SK-N-SH (cell line): ENCODE results near the gene GAS7. TPM values are rescaled to one million over a fixed set of nuclear protein-coding genes. Genes with fewer than 3 reads are reported as not detected.

Experiments used
- CTCF ChIA-PET: fragments of 300-600, 350-600 bp; formaldehyde crosslinking; extraction: SDS; loops from one replicate; lab custom pipeline; 2021; lab: Yijun Ruan, JAX
- POLR2A ChIA-PET: fragments of 350-600 bp; sonication (Branson Sonifier 250); formaldehyde crosslinking; extraction: SDS; loops from one replicate; lab custom pipeline; 2020; ENCODE audit warnings: antibody characterized with exemption, inconsistent platforms; lab: Yijun Ruan, JAX
- DNase-seq: peaks from one replicate; pipeline ENCODE4 v3.0.0; 2012
- H2AFZ ChIP-seq: fragments of 200-600 bp; sonication (generic); 2 replicates; pipeline ENCODE4 v1.8.1; 2016; ENCODE audit warnings: antibody characterized with exemption, mild to moderate bottlenecking, low read depth
- H3F3A ChIP-seq: fragments of 200-600 bp; sonication (generic); replicated peaks from 2 replicates; pipeline ENCODE3; 2016; ENCODE audit warnings: antibody characterized with exemption, mild to moderate bottlenecking; ENCODE audit not compliant: insufficient read depth
- H3K27ac ChIP-seq, 2 experiments: fragments of 200-500 bp in 1 of 2; fragments of 200-600 bp in 1 of 2; sonication (Bioruptor generic) in 1 of 2; sonication (generic), shearing (Covaris generic) in 1 of 2; 2 replicates each; pipeline versions ENCODE4 v1.5.1 to v1.6.1; 2014 to 2016; ENCODE audit warnings: low read depth in 2 of 2, inconsistent platforms in 1 of 2, low read length in 1 of 2, mild to moderate bottlenecking in 1 of 2, mixed read lengths in 1 of 2
- H3K27me3 ChIP-seq: fragments of 200-600 bp; sonication (generic), shearing (Covaris generic); 2 replicates; pipeline ENCODE4 v1.6.1; 2016; ENCODE audit warnings: mixed run types; ENCODE audit not compliant: insufficient read depth
- H3K36me3 ChIP-seq, 2 experiments: fragments of 200-500 bp in 1 of 2; fragments of 200-600 bp in 1 of 2; sonication (Bioruptor generic) in 1 of 2; sonication (generic) in 1 of 2; replicated peaks in 1 of 2; 2 replicates each; pipeline versions ENCODE3 to v1.5.1; 2014 to 2016; ENCODE audit warnings: low read length in 1 of 2, mild to moderate bottlenecking in 1 of 2; ENCODE audit not compliant: insufficient read depth in 2 of 2, control insufficient read depth in 1 of 2
- H3K4me1 ChIP-seq, 2 experiments: fragments of 200-500 bp in 1 of 2; fragments of 200-600 bp in 1 of 2; sonication (Bioruptor generic) in 1 of 2; sonication (generic), shearing (Covaris generic) in 1 of 2; 2 replicates each; pipeline versions ENCODE4 v1.5.1 to v1.6.1; 2014 to 2016; ENCODE audit warnings: low read depth in 1 of 2, low read length in 1 of 2, mixed run types in 1 of 2; ENCODE audit not compliant: insufficient read depth in 2 of 2, control insufficient read depth in 1 of 2
- H3K4me2 ChIP-seq: fragments of 200-600 bp; sonication (generic), shearing (Covaris generic); 2 replicates; pipeline ENCODE4 v1.6.1; 2017; ENCODE audit warnings: mixed run types
- H3K4me3 ChIP-seq, 2 experiments: fragments of 200-500 bp in 1 of 2; fragments of 200-600 bp in 1 of 2; sonication (Bioruptor generic) in 1 of 2; sonication (generic), shearing (Covaris generic) in 1 of 2; 2 replicates each; pipeline versions ENCODE4 v1.5.1 to v1.8.1; 2014 to 2016; ENCODE audit warnings: low read depth in 2 of 2, inconsistent platforms in 1 of 2, low read length in 1 of 2, mild to moderate bottlenecking in 1 of 2, mixed read lengths in 1 of 2, moderate library complexity in 1 of 2
- H3K79me2 ChIP-seq: fragments of 200-600 bp; sonication (generic); 2 replicates; pipeline ENCODE4 v1.8.1; 2017; ENCODE audit warnings: mild to moderate bottlenecking; ENCODE audit not compliant: insufficient read depth
- H3K9ac ChIP-seq: fragments of 200-600 bp; sonication (generic); 2 replicates; pipeline ENCODE4 v1.6.1; 2017; ENCODE audit warnings: mixed run types
- H3K9me2 ChIP-seq: fragments of 200-600 bp; sonication (generic); 2 replicates; pipeline ENCODE4 v1.6.1; 2017; ENCODE audit warnings: mixed run types
- H3K9me3 ChIP-seq: fragments of 200-600 bp; sonication (generic); 2 replicates; pipeline ENCODE4 v1.6.1; 2017; ENCODE audit warnings: mixed run types, mild to moderate bottlenecking, moderate library complexity
- H4K20me1 ChIP-seq: fragments of 200-600 bp; sonication (generic); 2 replicates; pipeline ENCODE4 v1.6.1; 2017; ENCODE audit warnings: mild to moderate bottlenecking, mixed run types; ENCODE audit not compliant: insufficient read depth
- ELF1 ChIP-seq: IDR thresholded peaks from 2 replicates; pipeline ENCODE4 v1.4.0; 2012
- EP300 ChIP-seq, 2 experiments: IDR thresholded peaks; 2 replicates each; pipeline versions ENCODE4 v1.4.0 to v1.6.1; 2012; ENCODE audit warnings: borderline replicate concordance in 1 of 2, low read depth in 1 of 2, low read length in 1 of 2
- FOSL2 ChIP-seq: IDR thresholded peaks from 2 replicates; pipeline ENCODE4 v1.4.0; 2012; ENCODE audit warnings: low read depth, mild to moderate bottlenecking, moderate library complexity, borderline replicate concordance
- FOXJ3 ChIP-seq: sonication (generic); formaldehyde crosslinking; IDR thresholded peaks from 2 replicates; pipeline ENCODE4 v1.5.1; 2020; ENCODE audit warnings: mild to moderate bottlenecking, missing genetic modification reagents
- GABPA ChIP-seq: IDR thresholded peaks from 2 replicates; pipeline ENCODE4 v1.4.0; 2012; ENCODE audit warnings: low read depth, mild to moderate bottlenecking
- GATA2 ChIP-seq: sonication (generic); formaldehyde crosslinking; IDR thresholded peaks from 2 replicates; pipeline ENCODE4 v1.5.0; 2020; ENCODE audit warnings: mild to moderate bottlenecking, missing genetic modification reagents
- JUND ChIP-seq: IDR thresholded peaks from 2 replicates; pipeline ENCODE4 v1.4.0; 2012
- MEF2A ChIP-seq: IDR thresholded peaks from 2 replicates; pipeline ENCODE4 v1.4.0; 2012; ENCODE audit warnings: low read depth, borderline replicate concordance
- MXI1 ChIP-seq: IDR thresholded peaks from 2 replicates; pipeline ENCODE4 v1.6.1; 2012; ENCODE audit warnings: mild to moderate bottlenecking, low read depth, low read length, improper control_type of control experiment
- NRF1 ChIP-seq: IDR thresholded peaks from 2 replicates; pipeline ENCODE4 v1.6.1; 2012; ENCODE audit warnings: low read depth, mild to moderate bottlenecking, low read length
- POLR2AphosphoS5 ChIP-seq: IDR thresholded peaks from 2 replicates; pipeline ENCODE4 v1.6.1; 2012; ENCODE audit warnings: low read depth, low read length
- RAD21 ChIP-seq: IDR thresholded peaks from 2 replicates; pipeline ENCODE4 v1.6.1; 2012; ENCODE audit warnings: mild to moderate bottlenecking, low read length
- RCOR1 ChIP-seq: fragments of 150-350 bp; IDR thresholded peaks from 2 replicates; pipeline ENCODE4 v1.6.1; 2017; ENCODE audit warnings: antibody characterized with exemption, low read length
- RFX5 ChIP-seq: IDR thresholded peaks from 2 replicates; pipeline ENCODE4 v1.6.1; 2012; ENCODE audit warnings: mild to moderate bottlenecking, improper control_type of control experiment, low read length
- SMC3 ChIP-seq: IDR thresholded peaks from 2 replicates; pipeline ENCODE4 v1.6.1; 2012; ENCODE audit warnings: low read depth, low read length, improper control_type of control experiment
- TCF12 ChIP-seq: IDR thresholded peaks from 2 replicates; pipeline ENCODE4 v1.4.0; 2012
- TEAD4 ChIP-seq: IDR thresholded peaks from 2 replicates; pipeline ENCODE4 v1.4.0; 2012; ENCODE audit warnings: mild to moderate bottlenecking, borderline replicate concordance; ENCODE audit not compliant: insufficient read depth
- WGBS: methylation state at CpG from one replicate; pipeline ENCODE4 v1.1.6; 2017; ENCODE audit warnings: low lambda C conversion rate; 5-methylcytosine and 5-hydroxymethylcytosine counted together
- polyA plus RNA-seq, 3 experiments: library from polyadenylated mRNA; depleted of rRNA; stranded (reverse); fragments of >200 nt; gene quantifications; 2 replicates each; pipeline ENCODE4 v1.2.3, GENCODE V29; 2012
- TF ChIP-seq, protein P1 (sequence below): IDR thresholded peaks from 2 replicates; pipeline ENCODE4 v1.4.0; 2012; ENCODE audit warnings: low read depth
- TF ChIP-seq, protein P2 (sequence below): fragments of 150-350 bp; IDR thresholded peaks from 2 replicates; pipeline ENCODE4 v1.6.1; 2017; ENCODE audit warnings: antibody characterized with exemption, low read length, low read depth, borderline replicate concordance
- TF ChIP-seq, protein P3 (sequence below): fragments of 200-600 bp; sonication (generic); IDR thresholded peaks from 2 replicates; pipeline ENCODE4 v1.6.1; 2017; ENCODE audit warnings: antibody characterized with exemption, mild to moderate bottlenecking, moderate library complexity
- TF ChIP-seq, protein P4 (sequence below): IDR thresholded peaks from 2 replicates; pipeline ENCODE4; 2012
- TF ChIP-seq, protein P5 (sequence below): IDR thresholded peaks from 2 replicates; pipeline ENCODE4 v1.4.0; 2012; ENCODE audit warnings: low read depth, borderline replicate concordance

Gene GAS7
- polyA plus RNA-seq, 1 of the 3 experiments (the other 2 are of a cell fraction), result 0.12 TPM

DNA sequence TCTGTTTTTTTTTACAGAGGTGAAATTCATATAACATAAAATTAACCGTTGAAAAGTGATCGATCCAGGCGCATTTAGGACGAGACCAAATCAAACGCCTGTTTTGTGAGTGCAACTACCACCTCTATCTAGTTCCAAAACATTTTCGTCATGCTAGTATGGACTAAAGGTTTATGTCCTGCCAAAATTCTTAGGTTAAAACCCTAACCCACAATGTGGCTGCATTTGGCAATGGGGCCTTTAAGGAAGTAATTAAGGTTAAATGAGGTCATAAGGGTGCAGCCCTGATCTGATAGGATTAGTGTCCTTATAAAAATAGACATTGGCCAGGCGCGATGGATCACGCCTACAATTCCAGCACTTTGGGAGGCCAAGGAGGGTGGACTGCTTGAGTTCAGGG is 260.5 kb downstream of the GAS7 start:
- no peak for DNase-seq
- TF ChIP-seq NRF1 (no peak), FOXJ3 (CRISPR knock-in tag) (no peak), TEAD4 (no peak), ELF1 (no peak)
- TF ChIP-seq, protein P1, sequence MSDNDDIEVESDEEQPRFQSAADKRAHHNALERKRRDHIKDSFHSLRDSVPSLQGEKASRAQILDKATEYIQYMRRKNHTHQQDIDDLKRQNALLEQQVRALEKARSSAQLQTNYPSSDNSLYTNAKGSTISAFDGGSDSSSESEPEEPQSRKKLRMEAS, result no peak
- no peak overlapping the region for H3K4me3 ChIP-seq
- no peaks in the 10 kb centered on the region for H3K4me1 ChIP-seq
- H3K9ac ChIP-seq, result no peak overlapping the region
- no peak overlapping the region for H2AFZ ChIP-seq
- POLR2A ChIA-PET, result no interaction called here
- no peaks in the 10 kb centered on the region for H3K79me2 ChIP-seq
- no peaks in the 10 kb centered on the region for H3K27me3 ChIP-seq
- no peak overlapping the region for H3K4me2 ChIP-seq
- H3K27ac ChIP-seq, result no peak overlapping the region
- H3K36me3 ChIP-seq, result no peaks in the 10 kb centered on the region
- H4K20me1 ChIP-seq, result no peaks in the 10 kb centered on the region
- H3K9me2 ChIP-seq, result no peaks in the 10 kb centered on the region
- CTCF ChIA-PET, result interaction anchor here (5.3 kb wide), 1 partner anchor 13 kb away, joined by 34 read pairs; no protein-coding TSS in a partner anchor
- no peaks in the 10 kb centered on the region for H3K9me3 ChIP-seq
- WGBS, result 42% methylated on average over 9 of the region's 9 CpGs
- H3F3A ChIP-seq, result no peaks in the 10 kb centered on the region

DNA sequence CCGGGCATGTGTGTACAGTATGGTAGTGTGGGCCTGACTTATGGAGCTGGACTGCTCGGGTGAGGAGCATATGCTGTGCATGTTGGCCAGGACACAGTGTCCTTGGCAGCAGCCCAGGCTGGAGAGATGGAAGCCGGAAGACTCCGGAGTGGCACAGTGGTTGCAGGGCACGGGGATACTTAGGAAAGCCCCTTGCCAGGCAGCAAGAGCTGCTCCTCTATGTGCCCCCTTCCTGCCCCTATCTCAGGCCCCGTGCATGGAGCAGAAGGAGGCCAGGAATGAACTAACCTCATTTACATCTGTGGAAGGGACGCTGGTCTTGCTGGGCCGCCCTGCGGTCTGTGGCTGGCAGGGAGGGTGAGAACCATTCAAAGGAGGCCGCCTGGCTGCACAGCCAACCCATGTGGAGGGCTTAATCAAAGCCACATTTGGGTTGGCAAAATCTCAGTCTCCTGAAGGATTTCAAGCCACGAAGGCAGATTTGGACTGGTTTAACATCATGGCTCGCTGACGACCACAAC is 261.1 kb downstream of the GAS7 start:
- H3K27ac ChIP-seq, result no peak overlapping the region
- H3K4me2 ChIP-seq, result no peak overlapping the region
- ChIA-PET POLR2A (no interaction called here), CTCF (interaction anchor here (0.6 to 5.3 kb wide), 2 partner anchors 9 to 12 kb away, joined by 3 to 34 read pairs; no protein-coding TSS in a partner anchor)
- no peak for DNase-seq
- TF ChIP-seq EP300 (IDR thresholded peaks at IDR 0.05; ENCODE audit: borderline replicate concordance in 1 of 2, low read depth in 1 of 2, low read length in 1 of 2) (no peak), SMC3 (no peak), NRF1 (no peak), GATA2 (CRISPR knock-in tag) (no peak), RCOR1 (no peak), MXI1 (no peak), RFX5 (no peak), FOSL2 (no peak), POLR2AphosphoS5 (no peak), JUND (no peak), TCF12 (no peak), RAD21 (no peak), GABPA (no peak), MEF2A (no peak)
- TF ChIP-seq, protein P2, sequence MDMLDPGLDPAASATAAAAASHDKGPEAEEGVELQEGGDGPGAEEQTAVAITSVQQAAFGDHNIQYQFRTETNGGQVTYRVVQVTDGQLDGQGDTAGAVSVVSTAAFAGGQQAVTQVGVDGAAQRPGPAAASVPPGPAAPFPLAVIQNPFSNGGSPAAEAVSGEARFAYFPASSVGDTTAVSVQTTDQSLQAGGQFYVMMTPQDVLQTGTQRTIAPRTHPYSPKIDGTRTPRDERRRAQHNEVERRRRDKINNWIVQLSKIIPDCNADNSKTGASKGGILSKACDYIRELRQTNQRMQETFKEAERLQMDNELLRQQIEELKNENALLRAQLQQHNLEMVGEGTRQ, result no peak
- TF ChIP-seq, protein P3, sequence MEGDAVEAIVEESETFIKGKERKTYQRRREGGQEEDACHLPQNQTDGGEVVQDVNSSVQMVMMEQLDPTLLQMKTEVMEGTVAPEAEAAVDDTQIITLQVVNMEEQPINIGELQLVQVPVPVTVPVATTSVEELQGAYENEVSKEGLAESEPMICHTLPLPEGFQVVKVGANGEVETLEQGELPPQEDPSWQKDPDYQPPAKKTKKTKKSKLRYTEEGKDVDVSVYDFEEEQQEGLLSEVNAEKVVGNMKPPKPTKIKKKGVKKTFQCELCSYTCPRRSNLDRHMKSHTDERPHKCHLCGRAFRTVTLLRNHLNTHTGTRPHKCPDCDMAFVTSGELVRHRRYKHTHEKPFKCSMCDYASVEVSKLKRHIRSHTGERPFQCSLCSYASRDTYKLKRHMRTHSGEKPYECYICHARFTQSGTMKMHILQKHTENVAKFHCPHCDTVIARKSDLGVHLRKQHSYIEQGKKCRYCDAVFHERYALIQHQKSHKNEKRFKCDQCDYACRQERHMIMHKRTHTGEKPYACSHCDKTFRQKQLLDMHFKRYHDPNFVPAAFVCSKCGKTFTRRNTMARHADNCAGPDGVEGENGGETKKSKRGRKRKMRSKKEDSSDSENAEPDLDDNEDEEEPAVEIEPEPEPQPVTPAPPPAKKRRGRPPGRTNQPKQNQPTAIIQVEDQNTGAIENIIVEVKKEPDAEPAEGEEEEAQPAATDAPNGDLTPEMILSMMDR, result no peak
- TF ChIP-seq, protein P4, sequence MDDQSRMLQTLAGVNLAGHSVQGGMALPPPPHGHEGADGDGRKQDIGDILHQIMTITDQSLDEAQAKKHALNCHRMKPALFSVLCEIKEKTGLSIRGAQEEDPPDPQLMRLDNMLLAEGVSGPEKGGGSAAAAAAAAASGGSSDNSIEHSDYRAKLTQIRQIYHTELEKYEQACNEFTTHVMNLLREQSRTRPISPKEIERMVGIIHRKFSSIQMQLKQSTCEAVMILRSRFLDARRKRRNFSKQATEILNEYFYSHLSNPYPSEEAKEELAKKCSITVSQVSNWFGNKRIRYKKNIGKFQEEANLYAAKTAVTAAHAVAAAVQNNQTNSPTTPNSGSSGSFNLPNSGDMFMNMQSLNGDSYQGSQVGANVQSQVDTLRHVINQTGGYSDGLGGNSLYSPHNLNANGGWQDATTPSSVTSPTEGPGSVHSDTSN, result no peak
- TF ChIP-seq, protein P5, sequence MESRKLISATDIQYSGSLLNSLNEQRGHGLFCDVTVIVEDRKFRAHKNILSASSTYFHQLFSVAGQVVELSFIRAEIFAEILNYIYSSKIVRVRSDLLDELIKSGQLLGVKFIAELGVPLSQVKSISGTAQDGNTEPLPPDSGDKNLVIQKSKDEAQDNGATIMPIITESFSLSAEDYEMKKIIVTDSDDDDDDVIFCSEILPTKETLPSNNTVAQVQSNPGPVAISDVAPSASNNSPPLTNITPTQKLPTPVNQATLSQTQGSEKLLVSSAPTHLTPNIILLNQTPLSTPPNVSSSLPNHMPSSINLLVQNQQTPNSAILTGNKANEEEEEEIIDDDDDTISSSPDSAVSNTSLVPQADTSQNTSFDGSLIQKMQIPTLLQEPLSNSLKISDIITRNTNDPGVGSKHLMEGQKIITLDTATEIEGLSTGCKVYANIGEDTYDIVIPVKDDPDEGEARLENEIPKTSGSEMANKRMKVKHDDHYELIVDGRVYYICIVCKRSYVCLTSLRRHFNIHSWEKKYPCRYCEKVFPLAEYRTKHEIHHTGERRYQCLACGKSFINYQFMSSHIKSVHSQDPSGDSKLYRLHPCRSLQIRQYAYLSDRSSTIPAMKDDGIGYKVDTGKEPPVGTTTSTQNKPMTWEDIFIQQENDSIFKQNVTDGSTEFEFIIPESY, result no peak
- TF ChIP-seq, all 33 proteins: peak for 0
- Histone ChIP-seq H2AFZ (no peak overlapping the region), H3F3A (no peaks in the 10 kb centered on the region), H3K9ac (no peak overlapping the region), H3K27me3 (no peaks in the 10 kb centered on the region), H3K36me3 (no peaks in the 10 kb centered on the region), H3K4me3 (no peak overlapping the region), H3K4me1 (no peaks in the 10 kb centered on the region), H3K9me2 (no peaks in the 10 kb centered on the region), H3K79me2 (no peaks in the 10 kb centered on the region), H3K9me3 (no peaks in the 10 kb centered on the region), H4K20me1 (no peaks in the 10 kb centered on the region)
- WGBS, result 28% methylated on average over 10 of the region's 13 CpGs
